Measurements from ENCODE around the gene RPP25L. TPM values are rescaled to one million over a fixed set of nuclear protein-coding genes. Genes with fewer than 3 reads are reported as not detected.
A peak's percentile ranks its signal among the peaks of the same experiment; 100 is the strongest.

Gene RPP25L
- total and polyA plus RNA-seq, 9 of the 15 experiments (the other 6 are each of a cell fraction or from before 2014, with no cell fraction given): 16.3 to 43.7 (median 29.0) TPM

DNA sequence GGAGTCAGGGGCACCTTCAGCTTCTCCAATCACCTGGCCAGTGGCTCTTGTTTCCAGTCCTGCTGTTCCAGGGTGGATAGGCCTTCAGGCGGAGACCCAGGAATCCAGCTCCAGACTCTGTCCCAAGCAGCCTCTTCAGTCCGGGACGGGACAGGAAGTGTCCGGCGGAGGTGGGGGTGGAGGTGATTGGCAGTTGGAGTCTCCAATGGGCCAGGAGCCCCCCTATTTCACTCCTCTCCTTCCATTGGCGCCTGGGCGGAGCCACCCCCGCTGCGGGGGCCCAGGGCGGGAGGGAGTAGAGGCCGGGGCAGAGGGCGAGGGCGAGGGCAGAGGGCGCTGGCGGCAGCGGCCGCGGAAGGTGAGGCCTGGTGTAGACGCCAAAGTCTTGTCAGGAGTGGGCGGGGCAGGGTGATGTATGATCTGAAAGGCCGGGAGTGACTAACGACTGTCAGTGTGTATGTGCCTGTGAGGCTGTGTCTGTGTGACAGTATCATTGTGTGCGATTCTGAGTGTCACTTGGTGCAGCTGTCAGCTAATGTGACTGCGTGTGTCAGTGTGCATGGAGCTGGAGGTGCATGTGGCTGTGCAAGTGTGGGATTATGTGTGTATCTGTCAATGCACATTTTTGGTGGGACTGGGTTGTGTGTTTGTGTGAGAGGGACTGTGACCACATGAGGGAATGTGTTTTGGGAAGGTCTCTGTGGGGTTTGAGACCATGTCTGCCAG, 40.1 kb upstream of the RPP25L start, which contains the start of gene IL11RA (continued):
- TF ChIP-seq TAF15 (IDR thresholded peaks at IDR 0.05; ENCODE audit: low read depth, low read length): no peak
- no peak for TF ChIP-seq ZNF217 (CRISPR knock-in tag; IDR thresholded peaks at IDR 0.05)
- no peak for TF ChIP-seq PCBP2 (IDR thresholded peaks at IDR 0.05; ENCODE audit: low read depth, low read length, poor library complexity, severe bottlenecking)
- TF ChIP-seq CBX2 (IDR thresholded peaks at IDR 0.05; ENCODE audit: insufficient read depth, low read length, poor library complexity, severe bottlenecking): no peak
- TF ChIP-seq TEAD2 (tag; IDR thresholded peaks at IDR 0.05): no peak
- no peak for TF ChIP-seq NR1H2 (CRISPR knock-in tag; IDR thresholded peaks at IDR 0.05)
- TF ChIP-seq MEF2A (IDR thresholded peaks at IDR 0.05; ENCODE audit: control insufficient read depth, low read depth, low read length): no peak
- TF ChIP-seq, protein P1, sequence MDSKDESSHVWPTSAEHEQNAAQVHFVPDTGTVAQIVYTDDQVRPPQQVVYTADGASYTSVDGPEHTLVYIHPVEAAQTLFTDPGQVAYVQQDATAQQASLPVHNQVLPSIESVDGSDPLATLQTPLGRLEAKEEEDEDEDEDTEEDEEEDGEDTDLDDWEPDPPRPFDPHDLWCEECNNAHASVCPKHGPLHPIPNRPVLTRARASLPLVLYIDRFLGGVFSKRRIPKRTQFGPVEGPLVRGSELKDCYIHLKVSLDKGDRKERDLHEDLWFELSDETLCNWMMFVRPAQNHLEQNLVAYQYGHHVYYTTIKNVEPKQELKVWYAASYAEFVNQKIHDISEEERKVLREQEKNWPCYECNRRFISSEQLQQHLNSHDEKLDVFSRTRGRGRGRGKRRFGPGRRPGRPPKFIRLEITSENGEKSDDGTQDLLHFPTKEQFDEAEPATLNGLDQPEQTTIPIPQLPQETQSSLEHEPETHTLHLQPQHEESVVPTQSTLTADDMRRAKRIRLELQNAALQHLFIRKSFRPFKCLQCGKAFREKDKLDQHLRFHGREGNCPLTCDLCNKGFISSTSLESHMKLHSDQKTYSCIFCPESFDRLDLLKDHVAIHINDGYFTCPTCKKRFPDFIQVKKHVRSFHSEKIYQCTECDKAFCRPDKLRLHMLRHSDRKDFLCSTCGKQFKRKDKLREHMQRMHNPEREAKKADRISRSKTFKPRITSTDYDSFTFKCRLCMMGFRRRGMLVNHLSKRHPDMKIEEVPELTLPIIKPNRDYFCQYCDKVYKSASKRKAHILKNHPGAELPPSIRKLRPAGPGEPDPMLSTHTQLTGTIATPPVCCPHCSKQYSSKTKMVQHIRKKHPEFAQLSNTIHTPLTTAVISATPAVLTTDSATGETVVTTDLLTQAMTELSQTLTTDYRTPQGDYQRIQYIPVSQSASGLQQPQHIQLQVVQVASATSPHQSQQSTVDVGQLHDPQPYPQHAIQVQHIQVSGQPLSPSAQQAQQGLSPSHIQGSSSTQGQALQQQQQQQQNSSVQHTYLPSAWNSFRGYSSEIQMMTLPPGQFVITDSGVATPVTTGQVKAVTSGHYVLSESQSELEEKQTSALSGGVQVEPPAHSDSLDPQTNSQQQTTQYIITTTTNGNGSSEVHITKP (IDR thresholded peaks at IDR 0.05; ENCODE audit: partially characterized antibody): peak; percentile 58
- TF ChIP-seq TAL1 (IDR thresholded peaks at IDR 0.05): no peak
- no peak for TF ChIP-seq KAT7 (CRISPR knock-in tag; IDR thresholded peaks at IDR 0.05; ENCODE audit: borderline replicate concordance)
- TF ChIP-seq ZNF140 (CRISPR knock-in tag; IDR thresholded peaks at IDR 0.05): no peak
- TF ChIP-seq ETS2 (tag; IDR thresholded peaks at IDR 0.05; ENCODE audit: borderline replicate concordance, poor library complexity, severe bottlenecking): no peak

Data from K562 (cell line).